Liver (tissue), 9 donors: ENCODE measurements around the gene NR6A1. TPM values are rescaled to one million over a fixed set of nuclear protein-coding genes. Genes with fewer than 3 reads are reported as not detected.

Experiments
- DNase-seq: peaks from one replicate; pipeline ENCODE4 v3.0.0-alpha.2; 2017; ENCODE audit warnings: low spot score
- H3K27ac ChIP-seq, 2 donors: one replicate each; pipeline ENCODE4 v1.7.0; 2013; ENCODE audit warnings: inconsistent platforms in 2 of 2, low read length in 2 of 2, control low read depth in 1 of 2, low read depth in 1 of 2, mild to moderate bottlenecking in 1 of 2
- H3K27me3 ChIP-seq, 4 donors: one replicate each; pipeline versions ENCODE4 v1.6.1 to v1.7.0; 2013; ENCODE audit warnings: low read length in 3 of 4, inconsistent platforms in 1 of 4, mild to moderate bottlenecking in 1 of 4, moderate library complexity in 1 of 4; ENCODE audit not compliant: control insufficient read depth in 4 of 4, insufficient read depth in 4 of 4
- H3K36me3 ChIP-seq, 4 donors: one replicate each; pipeline versions ENCODE4 v1.6.1 to v1.7.0; 2013; ENCODE audit warnings: low read length in 3 of 4, mild to moderate bottlenecking in 3 of 4, low read depth in 1 of 4, moderate library complexity in 1 of 4; ENCODE audit not compliant: control insufficient read depth in 4 of 4, insufficient read depth in 3 of 4
- H3K4me1 ChIP-seq, 4 donors: one replicate each; pipeline versions ENCODE4 v1.6.1 to v1.7.0; 2013; ENCODE audit warnings: low read length in 3 of 4, mild to moderate bottlenecking in 3 of 4, moderate library complexity in 1 of 4; ENCODE audit not compliant: control insufficient read depth in 4 of 4, insufficient read depth in 4 of 4
- H3K4me3 ChIP-seq, 3 donors: one replicate each; pipeline versions ENCODE4 v1.6.1 to v1.7.0; 2013; ENCODE audit warnings: low read length in 3 of 3, control low read depth in 1 of 3, low read depth in 1 of 3, mild to moderate bottlenecking in 1 of 3
- H3K9ac ChIP-seq, 2 donors: one replicate each; pipeline ENCODE4 v1.7.0; 2013; ENCODE audit warnings: low read length in 2 of 2, mild to moderate bottlenecking in 2 of 2, moderate library complexity in 2 of 2, control low read depth in 1 of 2, low read depth in 1 of 2
- H3K9me3 ChIP-seq, 4 donors: one replicate each; pipeline versions ENCODE4 v1.6.1 to v1.7.0; 2013; ENCODE audit warnings: low read length in 3 of 4; ENCODE audit not compliant: control insufficient read depth in 4 of 4
- ATF3 ChIP-seq: IDR thresholded peaks from 2 replicates; pipeline ENCODE4 v1.6.1; 2016; ENCODE audit warnings: antibody characterized with exemption
- CTCF ChIP-seq: fragments of 150-350 bp; IDR thresholded peaks from 2 replicates; pipeline ENCODE4 v1.5.1; 2017; ENCODE audit warnings: improper control_type of control experiment, low read depth, low read length; ENCODE audit not compliant: missing input control
- EGR1 ChIP-seq, 2 donors: IDR thresholded peaks; 2 replicates each; pipeline ENCODE4 v1.6.1; 2016 to 2018; ENCODE audit warnings: antibody characterized with exemption in 2 of 2, low read depth in 2 of 2
- FOXA1 ChIP-seq: IDR thresholded peaks from 2 replicates; pipeline ENCODE4 v1.6.1; 2016; ENCODE audit warnings: antibody characterized with exemption
- FOXA2 ChIP-seq: IDR thresholded peaks from 2 replicates; pipeline ENCODE4 v1.6.1; 2016; ENCODE audit warnings: antibody characterized with exemption
- HNF4A ChIP-seq, 2 donors: conservative IDR thresholded peaks; 2 replicates each; pipeline ENCODE4 v1.6.1; 2016; ENCODE audit warnings: antibody characterized with exemption in 2 of 2, mild to moderate bottlenecking in 2 of 2
- HNF4G ChIP-seq: IDR thresholded peaks from 2 replicates; pipeline ENCODE4 v1.6.1; 2016; ENCODE audit warnings: antibody characterized with exemption
- JUND ChIP-seq, 2 donors: IDR thresholded peaks; 2 replicates each; pipeline ENCODE4 v1.6.1; 2016; ENCODE audit warnings: antibody characterized with exemption in 2 of 2
- MAX ChIP-seq: IDR thresholded peaks from 2 replicates; pipeline ENCODE4 v1.6.1; 2016; ENCODE audit warnings: antibody characterized with exemption
- NR2F2 ChIP-seq: IDR thresholded peaks from 2 replicates; pipeline ENCODE4 v1.6.1; 2016; ENCODE audit warnings: antibody characterized with exemption
- RAD21 ChIP-seq, 2 donors: IDR thresholded peaks; 2 replicates each; pipeline ENCODE4 v1.6.1; 2016; ENCODE audit warnings: antibody characterized with exemption in 2 of 2, mild to moderate bottlenecking in 2 of 2
- REST ChIP-seq: IDR thresholded peaks from 2 replicates; pipeline ENCODE4 v1.6.1; 2016; ENCODE audit warnings: antibody characterized with exemption, mild to moderate bottlenecking
- RXRA ChIP-seq, 2 donors: IDR thresholded peaks; 2 replicates each; pipeline ENCODE4 v1.6.1; 2017 to 2018; ENCODE audit warnings: antibody characterized with exemption in 2 of 2, mild to moderate bottlenecking in 1 of 2
- SP1 ChIP-seq: IDR thresholded peaks from 2 replicates; pipeline ENCODE4 v1.6.1; 2018; ENCODE audit warnings: antibody characterized with exemption, mild to moderate bottlenecking
- TAF1 ChIP-seq: conservative IDR thresholded peaks from 2 replicates; pipeline ENCODE4 v1.6.1; 2016; ENCODE audit warnings: antibody characterized with exemption, mild to moderate bottlenecking
- YY1 ChIP-seq: IDR thresholded peaks from 2 replicates; pipeline ENCODE4 v1.6.1; 2016; ENCODE audit warnings: antibody characterized with exemption, mild to moderate bottlenecking
- ZBTB33 ChIP-seq: IDR thresholded peaks from 2 replicates; pipeline ENCODE4 v1.6.1; 2016; ENCODE audit warnings: antibody characterized with exemption
- WGBS: extraction: QIAGEN DNeasy Blood & Tissue Kit; methylation state at CpG from one replicate; pipeline ENCODE4 v1.1.7; 2013; 5-methylcytosine and 5-hydroxymethylcytosine counted together
- polyA plus RNA-seq, 2 donors: library from polyadenylated mRNA; stranded (reverse) in 1 of 2; unstranded in 1 of 2; fragments of 200-250 nt in 1 of 2; fragments of >200 nt in 1 of 2; fragmentation: Nextera tagmentation in 1 of 2; extraction: Ambion mirVana in 1 of 2; gene quantifications; one replicate each; pipeline versions ENCODE4 v1.2.1 to v1.2.3, GENCODE V29; 2013 to 2015
- total RNA-seq, 2 donors: library from RNA; depleted of rRNA; stranded (reverse); fragments of >200 nt; gene quantifications; one replicate each; pipeline ENCODE4 v1.2.3, GENCODE V29; 2014
- donor health status: healthy.
- donor health status: healthy.
- donor health status: healthy.
- donor health status: healthy.
- donor health status: healthy.

NR6A1 gene
- total and polyA plus RNA-seq, 4 donors = 0.72 to 6.1 (median 2.1) TPM

GRCh38 chr9:124660341-124660801, 110.7 kb downstream of the NR6A1 start:
- H3K27ac ChIP-seq = peak overlapping the region in 1 of 2 donors; percentile 4

GRCh38 chr9:124659099-124659659, 111.9 kb downstream of the NR6A1 start:
- Histone ChIP-seq H3K4me3 (peak overlapping the region; percentile 61 to 80 (median 76)), H3K27ac (peak overlapping the region; percentile 87), H3K27me3 (no peaks in the 10 kb centered on the region), H3K4me1 (peaks cover 0 to 25% (median 7%) of the 10 kb centered on the region in 4 donors), H3K9ac (peak overlapping the region; percentile 62 to 87), H3K9me3 (no peaks in the 10 kb centered on the region), H3K36me3 (no peaks in the 10 kb centered on the region)
- DNase-seq = peak; percentile 80
- TF ChIP-seq ZBTB33 (peak; percentile 2), NR2F2 (peak; percentile 77), FOXA1 (no peak), CTCF (no peak), ATF3 (peak; percentile 38), FOXA2 (peak; percentile 2), HNF4A (conservative IDR thresholded peaks at IDR 0.05) (peak; percentile 51 to 62), HNF4G (no peak), MAX (peak; percentile 38), RXRA (IDR thresholded peaks at IDR 0.05) (peak; percentile 83 to 90), JUND (IDR thresholded peaks at IDR 0.05) (peak in 1 of 2 donors; percentile 27), TAF1 (peak; percentile 63), YY1 (peak; percentile 97), RAD21 (IDR thresholded peaks at IDR 0.05) (no peak), REST (no peak), SP1 (peak; percentile 71), EGR1 (IDR thresholded peaks at IDR 0.05; ENCODE audit: low read depth in 2 of 2) (peak in 1 of 2 donors; percentile 31)
- 2% methylated on average over 15 of the region's 15 CpGs for WGBS

More at GRCh38 chr9:124660341-124660801, 110.7 kb downstream of the NR6A1 start:
- H3K9ac ChIP-seq = peak overlapping the region; percentile 56 to 87
- DNase-seq = peak; percentile 47
- H3K27me3 ChIP-seq = no peaks in the 10 kb centered on the region
- no peaks in the 10 kb centered on the region for H3K9me3 ChIP-seq
- no peaks in the 10 kb centered on the region for H3K36me3 ChIP-seq
- WGBS = 51% methylated on average over 11 of the region's 11 CpGs
- TF ChIP-seq FOXA2 (no peak), YY1 (peak; percentile 31)
- peak overlapping the region in 1 of 3 donors; percentile 10 for H3K4me3 ChIP-seq
- peaks cover under 1 to 27% (median 7%) of the 10 kb centered on the region in 4 donors for H3K4me1 ChIP-seq
